HEK293T (cell line): ENCODE measurements around the gene C9orf85.

ENCODE experiments used
- BHLHE40 ChIP-seq: fragments of 450-650 bp; IDR thresholded peaks from 2 replicates; pipeline ENCODE4 v1.6.1; 2016; ENCODE audit warnings: mild to moderate bottlenecking, moderate library complexity, borderline replicate concordance
- ELF4 ChIP-seq: fragments of 450-650 bp; IDR thresholded peaks from 2 replicates; pipeline ENCODE4 v1.6.1; 2017; ENCODE audit warnings: antibody characterized with exemption
- FOXK2 ChIP-seq: fragments of 450-650 bp; IDR thresholded peaks from 2 replicates; pipeline ENCODE4 v1.6.1; 2016; ENCODE audit warnings: mild to moderate bottlenecking
- ZNF384 ChIP-seq: fragments of 450-650 bp; IDR thresholded peaks from 2 replicates; pipeline ENCODE4 v1.6.1; 2016

- no peak for TF ChIP-seq BHLHE40
- no peak for TF ChIP-seq ZNF384
- TF ChIP-seq FOXK2, result no peak
- no peak for TF ChIP-seq ELF4
These were observed 21.3 kb upstream of the C9orf85 start for GRCh38 chr9:71890042-71890679.
